CD4-positive, alpha-beta T cell treated with Interleukin-12 subunit alpha and Interleukin-12 subunit beta, for 1 hour (primary cell): ENCODE data around the gene NPAT.

Experiments
- DNase-seq: peaks from one replicate; pipeline ENCODE4 v3.0.0-alpha.2; 2020

NPAT gene

DNA sequence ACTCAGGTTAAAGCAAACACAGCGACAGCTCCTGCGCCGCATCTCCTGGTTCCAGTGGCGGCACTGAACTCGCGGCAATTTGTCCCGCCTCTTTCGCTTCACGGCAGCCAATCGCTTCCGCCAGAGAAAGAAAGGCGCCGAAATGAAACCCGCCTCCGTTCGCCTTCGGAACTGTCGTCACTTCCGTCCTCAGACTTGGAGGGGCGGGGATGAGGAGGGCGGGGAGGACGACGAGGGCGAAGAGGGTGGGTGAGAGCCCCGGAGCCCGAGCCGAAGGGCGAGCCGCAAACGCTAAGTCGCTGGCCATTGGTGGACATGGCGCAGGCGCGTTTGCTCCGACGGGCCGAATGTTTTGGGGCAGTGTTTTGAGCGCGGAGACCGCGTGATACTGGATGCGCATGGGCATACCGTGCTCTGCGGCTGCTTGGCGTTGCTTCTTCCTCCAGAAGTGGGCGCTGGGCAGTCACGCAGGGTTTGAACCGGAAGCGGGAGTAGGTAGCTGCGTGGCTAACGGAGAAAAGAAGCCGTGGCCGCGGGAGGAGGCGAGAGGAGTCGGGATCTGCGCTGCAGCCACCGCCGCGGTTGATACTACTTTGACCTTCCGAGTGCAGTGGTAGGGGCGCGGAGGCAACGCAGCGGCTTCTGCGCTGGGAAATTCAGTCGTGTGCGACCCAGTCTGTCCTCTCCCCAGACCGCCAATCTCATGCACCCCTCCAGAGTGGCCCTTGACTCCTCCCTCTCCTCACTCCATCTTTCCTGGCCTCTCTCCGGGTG lies at the start of gene NPAT, which contains the start of gene ATM:
NPAT (minus strand) TSS at position 65 of the 774 bp plus-strand sequence. CDS start 102 bp downstream, outside the sequence.
ATM (plus strand) TSS at position 494 of the 774 bp plus-strand sequence. CDS start 4,558 bp downstream, outside the sequence.
- peak; percentile 100 for DNase-seq

DNA sequence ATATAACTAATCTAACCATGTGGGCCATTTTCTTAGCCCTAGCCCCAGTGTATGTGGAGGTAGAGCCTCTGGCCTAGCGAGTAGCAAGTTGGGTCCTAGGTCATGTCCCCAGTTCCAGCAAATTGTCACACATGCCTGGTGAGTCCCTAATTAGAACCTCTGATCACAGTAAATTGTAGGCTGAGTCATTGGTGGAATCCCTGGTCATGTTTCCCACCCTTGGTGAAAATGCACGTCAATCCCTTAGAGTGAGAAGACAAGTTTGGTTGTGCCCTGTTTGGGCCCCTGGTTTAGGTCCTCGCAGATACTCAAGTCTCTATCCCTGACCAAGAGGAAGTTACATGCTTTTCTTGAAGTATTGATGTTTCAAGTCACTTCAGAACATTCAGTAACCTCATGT lies 47.1 kb upstream of the NPAT start:
- no peak for DNase-seq

GRCh38 chr11:108253176-108253575 lies 30.7 kb upstream of the NPAT start:
- DNase-seq: no peak

GRCh38 chr11:108246885-108247284 lies 24.4 kb upstream of the NPAT start:
- DNase-seq: no peak

DNA sequence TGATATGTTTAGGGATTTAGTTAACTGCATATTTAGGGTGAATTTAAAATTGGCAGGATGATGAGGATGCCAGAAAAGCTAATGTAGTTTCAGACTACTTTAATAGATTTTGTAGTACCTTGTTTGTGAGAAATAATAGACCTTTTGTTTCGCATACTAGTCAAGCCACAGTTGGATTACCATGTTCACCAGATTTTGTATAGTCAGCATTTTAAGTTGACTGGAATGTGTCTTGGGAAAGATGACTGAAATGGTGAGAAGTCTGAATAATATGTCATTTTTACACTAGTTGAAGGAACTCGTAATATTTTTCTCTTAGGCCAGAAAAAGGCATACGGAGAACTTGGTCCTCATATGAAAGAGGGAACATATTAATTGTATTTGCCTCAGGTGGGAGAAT lies 23.9 kb upstream of the NPAT start:
- DNase-seq: no peak

- no peak for DNase-seq
Measured at GRCh38 chr11:108242422-108242821, 20.0 kb upstream of the NPAT start.

GRCh38 chr11:108241330-108242037 lies 19.0 kb upstream of the NPAT start:
- DNase-seq: peak; percentile 50

GRCh38 chr11:108239076-108239475 lies 16.6 kb upstream of the NPAT start:
- DNase-seq: peak; percentile 48

GRCh38 chr11:108237058-108237481 lies 14.6 kb upstream of the NPAT start:
- DNase-seq: peak; percentile 53

DNA sequence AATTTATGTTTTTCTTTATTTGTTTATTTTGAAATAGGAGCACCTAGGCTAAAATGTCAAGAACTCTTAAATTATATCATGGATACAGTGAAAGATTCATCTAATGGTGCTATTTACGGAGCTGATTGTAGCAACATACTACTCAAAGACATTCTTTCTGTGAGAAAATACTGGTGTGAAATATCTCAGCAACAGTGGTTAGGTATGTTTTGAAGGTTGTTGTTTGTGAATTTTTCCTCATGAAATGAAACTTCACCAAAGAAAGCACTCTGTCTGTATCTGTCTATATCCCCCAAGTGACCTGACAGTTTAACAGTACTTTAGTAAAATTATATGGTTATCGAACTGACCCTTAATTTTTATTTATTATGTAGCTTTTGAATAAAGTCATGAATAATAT lies 13.2 kb upstream of the NPAT start:
- DNase-seq: peak; percentile 21

GRCh38 chr11:108235192-108235591 lies 12.8 kb upstream of the NPAT start:
- no peak for DNase-seq

GRCh38 chr11:108233277-108233945 lies 11.0 kb upstream of the NPAT start:
- no peak for DNase-seq

DNA sequence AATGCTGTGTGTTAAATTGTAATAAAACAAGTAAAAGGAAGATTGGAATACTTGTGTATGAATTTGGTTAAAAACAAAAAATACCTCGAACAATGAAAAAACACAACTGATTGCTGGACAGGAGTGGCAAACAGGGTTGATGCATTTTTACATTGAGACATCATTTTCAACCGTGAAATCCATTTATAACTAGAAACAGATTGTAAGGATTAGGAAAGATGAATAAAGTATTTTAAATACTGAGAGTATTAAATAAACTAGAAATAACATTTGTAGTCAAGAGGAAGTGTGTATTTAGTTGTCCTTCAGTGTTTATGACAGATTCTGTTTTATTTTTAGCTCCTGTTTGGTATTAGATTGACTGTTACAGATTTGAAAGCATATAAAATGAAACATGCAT lies 5.8 kb upstream of the NPAT start:
- DNase-seq: no peak

DNA sequence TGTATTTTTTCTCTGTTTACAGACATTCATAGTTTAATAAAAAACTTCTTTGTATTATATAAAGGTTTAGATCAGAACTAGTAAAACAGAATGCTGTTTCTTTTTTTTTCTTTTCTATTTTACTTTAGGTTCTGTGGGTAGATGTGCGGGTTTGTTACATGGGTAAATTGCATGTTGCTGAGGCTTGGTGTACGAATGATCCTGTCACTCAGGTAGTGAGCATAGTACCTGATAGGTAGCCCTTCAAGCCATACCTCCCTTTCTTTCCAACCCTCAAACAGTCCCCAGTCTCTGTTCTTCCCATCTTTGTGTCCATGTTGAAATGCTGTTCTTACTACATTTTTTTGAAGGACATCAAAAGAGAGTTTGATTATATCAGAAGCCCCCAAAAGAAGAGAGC lies 3.6 kb upstream of the NPAT start:
- DNase-seq: peak; percentile 34

GRCh38 chr11:108224911-108225786 lies 2.7 kb upstream of the NPAT start:
- DNase-seq: peak; percentile 81

GRCh38 chr11:108224366-108224765 lies 1.9 kb upstream of the NPAT start:
- DNase-seq: peak; percentile 14

GRCh38 chr11:108223348-108224149 lies 1.1 kb upstream of the NPAT start:
- peak; percentile 68 for DNase-seq

DNA sequence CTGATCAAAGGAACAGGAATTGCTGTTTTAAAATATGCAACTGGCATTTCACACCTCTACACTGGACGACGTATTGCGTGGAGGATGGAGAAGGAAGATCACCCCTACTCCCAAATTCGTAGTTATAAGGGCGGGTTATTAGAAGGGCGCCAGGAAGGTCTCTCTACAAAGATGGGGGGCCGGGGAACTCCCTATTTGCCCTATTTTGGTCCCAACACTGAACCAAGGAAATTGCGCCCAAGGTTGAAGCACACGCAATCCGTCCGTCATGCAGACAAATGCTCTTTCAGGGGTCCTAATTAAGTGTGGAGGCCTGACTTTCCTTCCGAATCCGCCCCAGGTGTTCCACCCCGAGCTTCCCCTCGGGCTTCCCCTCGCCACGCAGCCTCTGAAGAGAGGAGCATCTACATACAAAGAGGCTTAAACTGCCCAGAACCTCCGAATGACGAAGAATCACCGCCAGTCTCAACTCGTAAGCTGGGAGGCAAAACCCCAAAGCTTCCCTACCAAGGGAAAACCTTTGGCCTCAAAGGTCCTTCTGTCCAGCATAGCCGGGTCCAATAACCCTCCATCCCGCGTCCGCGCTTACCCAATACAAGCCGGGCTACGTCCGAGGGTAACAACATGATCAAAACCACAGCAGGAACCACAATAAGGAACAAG lies 396 bp downstream of the NPAT start:
- peak; percentile 62 for DNase-seq

DNA sequence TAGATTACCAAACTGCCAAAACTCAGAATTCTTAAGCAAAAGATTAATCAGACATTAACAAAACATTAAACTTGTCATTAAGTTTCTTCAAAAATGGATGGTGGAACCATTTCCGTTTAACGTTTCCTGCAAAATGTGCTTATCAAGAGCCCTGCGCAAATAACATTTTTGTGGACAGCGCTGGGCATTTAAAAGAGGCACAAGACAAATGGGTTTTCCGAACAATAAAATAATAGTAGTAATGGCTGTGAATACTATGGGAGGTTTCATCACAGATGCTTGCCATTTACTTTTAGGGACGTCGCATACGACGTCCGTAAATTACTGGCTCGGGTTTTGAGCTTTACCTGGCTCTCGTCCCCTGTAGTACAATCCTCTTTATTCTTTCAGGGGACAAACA lies 1.1 kb downstream of the NPAT start:
- DNase-seq: peak; percentile 27

DNA sequence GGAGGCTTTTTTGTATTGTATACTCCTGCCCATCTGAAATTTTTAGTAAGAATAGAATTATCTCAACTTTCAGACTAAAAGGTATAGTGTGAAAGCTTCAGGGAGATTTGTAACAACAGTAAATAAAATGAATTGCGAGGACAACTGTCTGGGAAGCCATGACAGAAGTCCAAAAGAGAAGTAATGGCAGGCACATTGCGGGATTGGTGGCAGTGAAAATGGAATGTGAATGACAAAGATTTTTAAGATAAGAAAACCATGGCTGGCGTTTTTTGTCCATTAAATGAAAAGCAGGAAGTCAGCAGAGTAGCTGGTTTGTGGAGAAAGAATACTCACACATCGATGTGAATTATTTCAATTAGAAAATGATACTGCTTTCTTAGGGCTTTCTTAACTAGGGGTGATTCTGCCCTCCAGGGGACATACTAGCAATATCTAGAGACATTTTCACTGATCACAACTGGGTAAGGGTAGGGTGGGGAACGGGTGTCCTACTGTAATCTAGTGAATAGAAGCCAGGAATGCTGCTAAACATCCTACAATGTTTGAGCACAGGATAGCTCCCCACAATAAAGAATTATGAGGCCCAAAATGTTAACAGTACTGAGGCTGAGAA lies 1.6 kb downstream of the NPAT start:
- peak; percentile 26 for DNase-seq
